HG03175 (cell line): ENCODE data around the gene ADD1.

ENCODE experiments used
- ATAC-seq: cut with Tn5 transposase; IDR thresholded peaks from one replicate; pipeline ENCODE4 v1.9.1; 2021; ENCODE audit warnings: mild to moderate bottlenecking, moderate library complexity; ENCODE audit not compliant: unreplicated experiment

Gene ADD1

GRCh38 chr4:2822461-2823300 lies 21.0 kb upstream of the ADD1 start:
- ATAC-seq, result no peak

GRCh38 chr4:2823301-2823670 lies 20.4 kb upstream of the ADD1 start:
- no peak for ATAC-seq

GRCh38 chr4:2823671-2824328 lies 19.8 kb upstream of the ADD1 start:
- ATAC-seq, result no peak

GRCh38 chr4:2824329-2824835 lies 19.3 kb upstream of the ADD1 start:
- ATAC-seq, result no peak

- no peak for ATAC-seq
Measured at GRCh38 chr4:2824836-2825381, 18.7 kb upstream of the ADD1 start.

- ATAC-seq, result no peak
Measured at GRCh38 chr4:2825740-2826139, 17.9 kb upstream of the ADD1 start.

- no peak for ATAC-seq
Measured at GRCh38 chr4:2827071-2827873, 16.4 kb upstream of the ADD1 start.

- ATAC-seq, result no peak
Measured at GRCh38 chr4:2827874-2828751, 15.5 kb upstream of the ADD1 start.

- ATAC-seq, result no peak
Measured at GRCh38 chr4:2828758-2829181, 14.9 kb upstream of the ADD1 start.

GRCh38 chr4:2829321-2829932 lies 14.2 kb upstream of the ADD1 start:
- no peak for ATAC-seq

GRCh38 chr4:2829933-2830451 lies 13.7 kb upstream of the ADD1 start:
- ATAC-seq, result no peak

GRCh38 chr4:2830632-2831610 lies 12.7 kb upstream of the ADD1 start:
- ATAC-seq, result no peak

- ATAC-seq, result no peak
Measured at GRCh38 chr4:2831611-2832308, 11.9 kb upstream of the ADD1 start.

GRCh38 chr4:2832309-2832980 lies 11.2 kb upstream of the ADD1 start:
- peak; percentile 75 for ATAC-seq

- ATAC-seq, result no peak
Measured at GRCh38 chr4:2832981-2833670, 10.5 kb upstream of the ADD1 start.

- ATAC-seq, result no peak
Measured at GRCh38 chr4:2833671-2834000, 10.0 kb upstream of the ADD1 start.
